HepG2 (cell line): Measurements from ENCODE around the gene RABEPK. TPM values are rescaled to one million over a fixed set of nuclear protein-coding genes. Genes with fewer than 3 reads are reported as not detected.

Source experiments
- CBX2 ChIP-seq, 2 experiments: fragments of 200-600 bp in 1 of 2; sonication (generic); formaldehyde crosslinking in 1 of 2; IDR thresholded peaks; 2 replicates each; pipeline versions ENCODE4 v1.7.0 to v1.8.1; 2018 to 2022; ENCODE audit warnings: low read depth in 2 of 2, low read length in 1 of 2, mild to moderate bottlenecking in 1 of 2, missing genetic modification reagents in 1 of 2
- GATAD1 ChIP-seq: IDR thresholded peaks from 2 replicates; pipeline ENCODE4 v1.6.1; 2016; ENCODE audit warnings: missing genetic modification reagents, missing compliant biosample characterization
- SAP130 ChIP-seq: IDR thresholded peaks from 2 replicates; pipeline ENCODE4 v1.6.1; 2016; ENCODE audit warnings: low read depth
- ZFP36L2 ChIP-seq: sonication (generic); formaldehyde crosslinking; IDR thresholded peaks from 2 replicates; pipeline ENCODE4 v1.4.0; 2020; ENCODE audit warnings: missing genetic modification reagents
- ZFP62 ChIP-seq: sonication (generic); formaldehyde crosslinking; IDR thresholded peaks from 2 replicates; pipeline ENCODE4 v1.4.0; 2020; ENCODE audit warnings: missing genetic modification reagents
- ZNF367 ChIP-seq: sonication (generic); formaldehyde crosslinking; IDR thresholded peaks from 2 replicates; pipeline ENCODE4 v1.4.0; 2020; ENCODE audit warnings: missing genetic modification reagents, borderline replicate concordance
- ZNF382 ChIP-seq: sonication (generic); formaldehyde crosslinking; IDR thresholded peaks from 2 replicates; pipeline ENCODE4 v1.5.0; 2020; ENCODE audit warnings: missing genetic modification reagents, mild to moderate bottlenecking, borderline replicate concordance
- ZNF430 ChIP-seq: sonication (generic); formaldehyde crosslinking; IDR thresholded peaks from 2 replicates; pipeline ENCODE4 v1.9.0; 2021; ENCODE audit warnings: mild to moderate bottlenecking, missing genetic modification reagents
- ZNF530 ChIP-seq: sonication (generic); formaldehyde crosslinking; IDR thresholded peaks from 2 replicates; pipeline ENCODE4 v1.5.0; 2020; ENCODE audit warnings: low read depth, mild to moderate bottlenecking, missing genetic modification reagents
- ZNF589 ChIP-seq: sonication (generic); formaldehyde crosslinking; conservative IDR thresholded peaks from 2 replicates; pipeline ENCODE4 v1.8.0; 2022; ENCODE audit warnings: mild to moderate bottlenecking, moderate library complexity, missing genetic modification reagents
- ZNF614 ChIP-seq: IDR thresholded peaks from 2 replicates; pipeline ENCODE4 v1.6.1; 2018; ENCODE audit warnings: missing biosample characterization, missing genetic modification reagents, inconsistent platforms, borderline replicate concordance
- ZNF792 ChIP-seq: IDR thresholded peaks from 2 replicates; pipeline ENCODE4 v1.6.1; 2016
- ZSCAN21 ChIP-seq: sonication (generic); formaldehyde crosslinking; IDR thresholded peaks from 2 replicates; pipeline ENCODE4 v1.8.0; 2022; ENCODE audit warnings: mild to moderate bottlenecking, missing genetic modification reagents, moderate library complexity, borderline replicate concordance
- ZSCAN22 ChIP-seq: sonication (generic); formaldehyde crosslinking; IDR thresholded peaks from 2 replicates; pipeline ENCODE4 v1.4.0; 2020; ENCODE audit warnings: mild to moderate bottlenecking, missing genetic modification reagents
- polyA plus RNA-seq, 8 experiments: library from polyadenylated mRNA; depleted of rRNA in 3 of 8; stranded (reverse) in 7 of 8; unstranded in 1 of 8; fragments of >200 nt; fragmentation: Illumina TruSeq in 4 of 8; extraction: Trizol in 4 of 8; gene quantifications; 2 replicates each; pipeline versions ENCODE4 v1.2.1 to v1.2.3, GENCODE V29; 2011 to 2016; ENCODE audit warnings: low read depth in 4 of 8, missing spikeins in 1 of 8, mixed read lengths in 1 of 8; ENCODE audit not compliant: insufficient read depth in 1 of 8
- total RNA-seq, 5 experiments: library from RNA; depleted of rRNA; stranded (reverse); fragments of >200 nt; fragmentation: Illumina TruSeq; extraction: Trizol; gene quantifications; 2 replicates each; pipeline ENCODE4 v1.2.3, GENCODE V29; 2016; ENCODE audit warnings: low read depth in 1 of 5
- TF ChIP-seq, protein P1 (sequence below): sonication (generic); formaldehyde crosslinking; IDR thresholded peaks from 2 replicates; pipeline ENCODE4 v1.4.0; 2020; ENCODE audit warnings: mild to moderate bottlenecking, missing genetic modification reagents, borderline replicate concordance
- TF ChIP-seq, protein P2 (sequence below): sonication (generic); formaldehyde crosslinking; IDR thresholded peaks from 2 replicates; pipeline ENCODE4 v1.8.0; 2022; ENCODE audit warnings: mild to moderate bottlenecking, missing genetic modification reagents, borderline replicate concordance
- TF ChIP-seq, protein P3 (sequence below): sonication (generic); formaldehyde crosslinking; IDR thresholded peaks from 2 replicates; pipeline ENCODE4 v1.4.0; 2020; ENCODE audit warnings: missing genetic modification reagents
- TF ChIP-seq, protein P4 (sequence below): conservative IDR thresholded peaks from 2 replicates; pipeline ENCODE4 v1.6.1; 2018; ENCODE audit warnings: missing genetic modification reagents

RABEPK gene
- total and polyA plus RNA-seq, 2 of the 13 experiments (the other 11 are each of a cell fraction or from before 2014, with no cell fraction given): 75.5 to 90.0 TPM

DNA sequence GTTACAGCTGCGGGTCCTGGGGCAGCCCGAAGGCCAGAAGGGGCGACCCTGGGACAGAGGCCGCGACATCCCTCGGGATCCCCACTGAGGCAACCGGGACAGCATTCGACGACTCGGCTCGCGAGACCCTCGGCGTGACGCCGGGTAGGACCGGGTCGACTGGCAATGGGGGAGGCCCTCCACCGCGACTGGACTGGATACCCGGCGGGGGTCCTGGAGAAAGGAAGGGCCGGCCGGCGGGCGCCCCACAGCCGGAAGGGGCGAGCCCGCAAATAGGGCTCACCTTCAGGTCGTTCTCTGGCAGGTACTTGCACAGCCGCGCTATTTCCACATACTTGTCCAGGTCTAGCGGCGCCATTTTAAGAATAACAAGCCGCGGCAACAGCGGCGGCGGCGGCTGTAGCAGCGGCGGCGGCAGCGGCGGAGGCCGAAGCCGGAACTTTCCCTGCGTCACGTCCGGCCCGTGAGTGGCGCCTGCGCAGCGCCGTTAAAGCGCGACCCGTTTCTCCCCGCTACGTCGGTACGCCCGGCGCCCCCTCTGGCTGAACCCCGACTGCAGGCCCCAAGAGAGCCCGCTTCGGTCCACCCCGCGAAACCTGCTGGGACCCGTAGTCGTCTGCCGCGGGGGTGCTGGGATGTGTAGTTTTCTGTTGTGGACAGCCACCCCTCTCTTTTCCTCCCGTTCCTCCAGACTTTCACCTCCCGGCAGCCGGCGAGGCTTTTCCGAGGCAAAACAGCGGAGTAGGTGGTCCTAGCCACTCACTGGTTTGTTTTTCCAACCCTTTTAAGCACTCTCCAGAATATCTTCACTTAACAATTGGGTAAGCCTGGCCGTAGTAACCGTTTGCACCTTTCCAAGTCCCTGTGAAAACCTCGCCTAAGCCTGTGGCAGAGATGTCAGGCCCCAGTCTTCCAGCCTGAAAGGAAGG, 10.7 kb upstream of the RABEPK start, which contains the start of gene PPP6C (continued):
- TF ChIP-seq ZSCAN21: peak; percentile 60; the same call in 1 of the 2 replicates
- TF ChIP-seq ZNF430 (CRISPR knock-in tag): peak; percentile 88
- no peak for TF ChIP-seq CBX2 (IDR thresholded peaks at IDR 0.05; ENCODE audit: low read depth, low read length)
- TF ChIP-seq CBX2 (CRISPR knock-in tag; IDR thresholded peaks at IDR 0.05; ENCODE audit: low read depth): no peak
- TF ChIP-seq SAP130: peak; percentile 86
- no peak for TF ChIP-seq ZNF382 (CRISPR knock-in tag)
- TF ChIP-seq ZSCAN22 (CRISPR knock-in tag): no peak
- no peak for TF ChIP-seq ZNF589 (CRISPR knock-in tag)
- TF ChIP-seq, protein P1, sequence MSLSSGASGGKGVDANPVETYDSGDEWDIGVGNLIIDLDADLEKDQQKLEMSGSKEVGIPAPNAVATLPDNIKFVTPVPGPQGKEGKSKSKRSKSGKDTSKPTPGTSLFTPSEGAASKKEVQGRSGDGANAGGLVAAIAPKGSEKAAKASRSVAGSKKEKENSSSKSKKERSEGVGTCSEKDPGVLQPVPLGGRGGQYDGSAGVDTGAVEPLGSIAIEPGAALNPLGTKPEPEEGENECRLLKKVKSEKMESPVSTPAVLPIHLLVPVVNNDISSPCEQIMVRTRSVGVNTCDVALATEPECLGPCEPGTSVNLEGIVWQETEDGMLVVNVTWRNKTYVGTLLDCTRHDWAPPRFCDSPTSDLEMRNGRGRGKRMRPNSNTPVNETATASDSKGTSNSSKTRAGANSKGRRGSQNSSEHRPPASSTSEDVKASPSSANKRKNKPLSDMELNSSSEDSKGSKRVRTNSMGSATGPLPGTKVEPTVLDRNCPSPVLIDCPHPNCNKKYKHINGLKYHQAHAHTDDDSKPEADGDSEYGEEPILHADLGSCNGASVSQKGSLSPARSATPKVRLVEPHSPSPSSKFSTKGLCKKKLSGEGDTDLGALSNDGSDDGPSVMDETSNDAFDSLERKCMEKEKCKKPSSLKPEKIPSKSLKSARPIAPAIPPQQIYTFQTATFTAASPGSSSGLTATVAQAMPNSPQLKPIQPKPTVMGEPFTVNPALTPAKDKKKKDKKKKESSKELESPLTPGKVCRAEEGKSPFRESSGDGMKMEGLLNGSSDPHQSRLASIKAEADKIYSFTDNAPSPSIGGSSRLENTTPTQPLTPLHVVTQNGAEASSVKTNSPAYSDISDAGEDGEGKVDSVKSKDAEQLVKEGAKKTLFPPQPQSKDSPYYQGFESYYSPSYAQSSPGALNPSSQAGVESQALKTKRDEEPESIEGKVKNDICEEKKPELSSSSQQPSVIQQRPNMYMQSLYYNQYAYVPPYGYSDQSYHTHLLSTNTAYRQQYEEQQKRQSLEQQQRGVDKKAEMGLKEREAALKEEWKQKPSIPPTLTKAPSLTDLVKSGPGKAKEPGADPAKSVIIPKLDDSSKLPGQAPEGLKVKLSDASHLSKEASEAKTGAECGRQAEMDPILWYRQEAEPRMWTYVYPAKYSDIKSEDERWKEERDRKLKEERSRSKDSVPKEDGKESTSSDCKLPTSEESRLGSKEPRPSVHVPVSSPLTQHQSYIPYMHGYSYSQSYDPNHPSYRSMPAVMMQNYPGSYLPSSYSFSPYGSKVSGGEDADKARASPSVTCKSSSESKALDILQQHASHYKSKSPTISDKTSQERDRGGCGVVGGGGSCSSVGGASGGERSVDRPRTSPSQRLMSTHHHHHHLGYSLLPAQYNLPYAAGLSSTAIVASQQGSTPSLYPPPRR: 0 out of 2 replicates have a peak, but pooled peaks have one; percentile 8
- TF ChIP-seq, protein P2, sequence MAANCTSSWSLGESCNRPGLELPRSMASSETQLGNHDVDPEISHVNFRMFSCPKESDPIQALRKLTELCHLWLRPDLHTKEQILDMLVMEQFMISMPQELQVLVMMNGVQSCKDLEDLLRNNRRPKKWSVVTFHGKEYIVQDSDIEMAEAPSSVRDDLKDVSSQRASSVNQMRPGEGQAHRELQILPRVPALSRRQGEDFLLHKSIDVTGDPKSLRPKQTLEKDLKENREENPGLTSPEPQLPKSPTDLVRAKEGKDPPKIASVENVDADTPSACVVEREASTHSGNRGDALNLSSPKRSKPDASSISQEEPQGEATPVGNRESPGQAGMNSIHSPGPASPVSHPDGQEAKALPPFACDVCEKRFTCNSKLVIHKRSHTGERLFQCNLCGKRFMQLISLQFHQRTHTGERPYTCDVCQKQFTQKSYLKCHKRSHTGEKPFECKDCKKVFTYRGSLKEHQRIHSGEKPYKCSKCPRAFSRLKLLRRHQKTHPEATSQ (CRISPR knock-in tag): peak; percentile 58; the same call in 1 of the 2 replicates
- peak; percentile 74 for TF ChIP-seq ZNF792
- no peak for TF ChIP-seq ZFP36L2 (CRISPR knock-in tag)
- no peak for TF ChIP-seq ZNF367
- TF ChIP-seq, protein P3, sequence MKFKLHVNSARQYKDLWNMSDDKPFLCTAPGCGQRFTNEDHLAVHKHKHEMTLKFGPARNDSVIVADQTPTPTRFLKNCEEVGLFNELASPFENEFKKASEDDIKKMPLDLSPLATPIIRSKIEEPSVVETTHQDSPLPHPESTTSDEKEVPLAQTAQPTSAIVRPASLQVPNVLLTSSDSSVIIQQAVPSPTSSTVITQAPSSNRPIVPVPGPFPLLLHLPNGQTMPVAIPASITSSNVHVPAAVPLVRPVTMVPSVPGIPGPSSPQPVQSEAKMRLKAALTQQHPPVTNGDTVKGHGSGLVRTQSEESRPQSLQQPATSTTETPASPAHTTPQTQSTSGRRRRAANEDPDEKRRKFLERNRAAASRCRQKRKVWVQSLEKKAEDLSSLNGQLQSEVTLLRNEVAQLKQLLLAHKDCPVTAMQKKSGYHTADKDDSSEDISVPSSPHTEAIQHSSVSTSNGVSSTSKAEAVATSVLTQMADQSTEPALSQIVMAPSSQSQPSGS (CRISPR knock-in tag): peak; percentile 82
- TF ChIP-seq ZNF614 (CRISPR knock-in tag): peak; percentile 78; the same call in 1 of the 2 replicates
- TF ChIP-seq ZFP62 (CRISPR knock-in tag): no peak
- TF ChIP-seq GATAD1 (CRISPR knock-in tag): peak; percentile 88
- TF ChIP-seq ZNF530 (CRISPR knock-in tag): no peak
- TF ChIP-seq, protein P4, sequence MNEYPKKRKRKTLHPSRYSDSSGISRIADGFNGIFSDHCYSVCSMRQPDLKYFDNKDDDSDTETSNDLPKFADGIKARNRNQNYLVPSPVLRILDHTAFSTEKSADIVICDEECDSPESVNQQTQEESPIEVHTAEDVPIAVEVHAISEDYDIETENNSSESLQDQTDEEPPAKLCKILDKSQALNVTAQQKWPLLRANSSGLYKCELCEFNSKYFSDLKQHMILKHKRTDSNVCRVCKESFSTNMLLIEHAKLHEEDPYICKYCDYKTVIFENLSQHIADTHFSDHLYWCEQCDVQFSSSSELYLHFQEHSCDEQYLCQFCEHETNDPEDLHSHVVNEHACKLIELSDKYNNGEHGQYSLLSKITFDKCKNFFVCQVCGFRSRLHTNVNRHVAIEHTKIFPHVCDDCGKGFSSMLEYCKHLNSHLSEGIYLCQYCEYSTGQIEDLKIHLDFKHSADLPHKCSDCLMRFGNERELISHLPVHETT (CRISPR knock-in tag): peak; percentile 98
